Psoas muscle (tissue), 8 donors: ENCODE data around the gene LRRC45. TPM values are rescaled to one million over a fixed set of nuclear protein-coding genes. Genes with fewer than 3 reads are reported as not detected.
A peak's percentile ranks its signal among the peaks of the same experiment; 100 is the strongest.

Source experiments
- ATAC-seq, 4 donors: fragments of 200-7000 bp; cut with Tn5 transposase; one replicate each; pipeline ENCODE4 v1.9.1; 2020; ENCODE audit warnings: moderate library complexity in 3 of 4, mild to moderate bottlenecking in 2 of 4
- DNase-seq, 2 donors: peaks; one replicate each; pipeline ENCODE4 v3.0.0-alpha.2; 2020
- H3K27ac ChIP-seq: fragments of 200-600 bp; one replicate; pipeline ENCODE4 v1.8.0; 2022
- H3K27me3 ChIP-seq, 3 donors: fragments of 200-600 bp in 1 of 3; one replicate each; pipeline versions ENCODE4 v1.6.1 to v1.8.0; 2013 to 2022; ENCODE audit warnings: low read length in 2 of 3, mild to moderate bottlenecking in 2 of 3, moderate library complexity in 1 of 3; ENCODE audit not compliant: insufficient read depth in 3 of 3
- H3K36me3 ChIP-seq, 2 donors: fragments of 200-600 bp in 1 of 2; one replicate each; pipeline versions ENCODE4 v1.6.1 to v1.8.0; 2013 to 2022; ENCODE audit warnings: low read depth in 1 of 2, mild to moderate bottlenecking in 1 of 2, moderate library complexity in 1 of 2; ENCODE audit not compliant: insufficient read depth in 1 of 2
- H3K4me1 ChIP-seq: fragments of 200-600 bp; one replicate; pipeline ENCODE4 v1.8.0; 2022
- H3K4me3 ChIP-seq: fragments of 200-600 bp; one replicate; pipeline ENCODE4 v1.8.0; 2022; ENCODE audit warnings: mild to moderate bottlenecking
- H3K9me3 ChIP-seq: fragments of 200-600 bp; one replicate; pipeline ENCODE4 v1.8.0; 2022
- CTCF ChIP-seq: fragments of 200-600 bp; IDR thresholded peaks from one replicate; pipeline ENCODE4 v1.8.0; 2022; ENCODE audit warnings: antibody characterized with exemption
- WGBS, 3 donors: extraction: QIAGEN DNeasy Blood & Tissue Kit; methylation state at CpG; one replicate each; pipeline versions ENCODE4 v1.1.6 to v1.1.7; 2013; 5-methylcytosine and 5-hydroxymethylcytosine counted together
- intact Hi-C, 2 donors: fragments of 100-400 bp; cut with DNase I; formaldehyde crosslinking; loops; one replicate each; pipeline versions ENCODE4 v1.11.0 to v1.14.2; 2022
- polyA plus RNA-seq, 3 donors: library from polyadenylated mRNA; stranded (reverse); fragments of 200-250 nt; gene quantifications; one replicate each; pipeline ENCODE4 v1.2.3, GENCODE V29; 2013
- total RNA-seq, 4 donors: library from RNA; stranded (reverse); fragmentation: NEBNext Ultra II Directional in 2 of 4; extraction: Animal tissue kit (Norgen Biotek cat#: 25700) in 2 of 4; gene quantifications; one replicate each; pipeline versions ENCODE4 v1.2.1 to v1.2.4, GENCODE V29; 2021 to 2023
- donor health status: healthy with polysubstance abuse.
- donor health status: DM: no; HTN: no; CAD: no; lungs with moderate emphysema.
- donor health status: Bipolar disorder and iron deficiency.
- donor health status: healthy.
- donor health status: DM: yes; HTN: yes; CAD: no.
- donor health status: DM: no; HTN: no; CAD: no.
- donor health status: DM: no; HTN: no; CAD: no.
- donor health status: DM: yes; HTN: yes; CAD: no.

LRRC45 gene
- total and polyA plus RNA-seq, 7 donors: 1.4 to 7.1 (median 3.0) TPM

- Histone ChIP-seq H3K27me3 (no peaks in the 10 kb centered on the region), H3K27ac (peak overlapping the region; percentile 75), H3K9me3 (no peaks in the 10 kb centered on the region), H3K4me3 (no peak overlapping the region), H3K36me3 (peaks cover 0 to 11% of the 10 kb centered on the region in 2 donors), H3K4me1 (peaks cover 68% of the 10 kb centered on the region)
- 36 to 67% (median 52%) methylated on average over 22 to 32 of the region's 32 CpGs for WGBS, 3 donors
- DNase-seq: peak in 1 of 2 donors; percentile 87
- peak; percentile 72 to 85 (median 77) for ATAC-seq
- intact Hi-C loops: loop anchor here (5.0 kb wide), 2 partner anchors 34 to 39 kb away; partner anchors contain the start of gene NOTUM (in 1 of the 2)
- TF ChIP-seq CTCF: no peak
Observed at GRCh38 chr17:82000803-82001570, 22.1 kb upstream of the LRRC45 start.

- Histone ChIP-seq H3K9me3 (no peaks in the 10 kb centered on the region), H3K27me3 (no peaks in the 10 kb centered on the region), H3K27ac (peak overlapping the region; percentile 75), H3K4me3 (no peak overlapping the region), H3K4me1 (peaks cover 68% of the 10 kb centered on the region), H3K36me3 (peaks cover 0 to 5% of the 10 kb centered on the region in 2 donors)
- TF ChIP-seq CTCF: no peak
- 27 to 46% (median 31%) methylated on average over 17 of the region's 17 CpGs for WGBS, 3 donors
- intact Hi-C loops: loop anchor here (5.0 kb wide), 2 partner anchors 34 to 39 kb away; partner anchors contain the start of gene NOTUM (in 1 of the 2)
- ATAC-seq: peak in 3 of 4 donors; percentile 25 to 43 (median 36)
- DNase-seq: no peak
Observed at GRCh38 chr17:82001571-82002056, 21.5 kb upstream of the LRRC45 start.

GRCh38 chr17:82003411-82004381, 19.4 kb upstream of the LRRC45 start:
- peak; percentile 72 to 85 (median 78) for ATAC-seq
- intact Hi-C loops: loop anchor here (5.0 kb wide), 2 partner anchors 36 to 41 kb away; partner anchors contain the start of gene NOTUM (in 1 of the 2)

More at GRCh38 chr17:82003411-82004381, 19.4 kb upstream of the LRRC45 start:
- no peak for TF ChIP-seq CTCF
- Histone ChIP-seq H3K4me1 (peaks cover 61% of the 10 kb centered on the region), H3K9me3 (no peaks in the 10 kb centered on the region), H3K27me3 (no peaks in the 10 kb centered on the region), H3K4me3 (no peak overlapping the region), H3K36me3 (no peaks in the 10 kb centered on the region), H3K27ac (peak overlapping the region; percentile 58)
- DNase-seq: peak; percentile 88 to 89
- WGBS, 3 donors: 41 to 57% (median 47%) methylated on average over 51 to 53 of the region's 53 CpGs
